Stimulated activated CD8-positive, alpha-beta memory T cell treated with anti-CD3 and anti-CD28 coated beads, Interleukin-2, amount 100 ng/mL, for 48 hours (primary cell): ENCODE data around the gene ABCC11.
"Not testable (repeated sequence)": the region's sequence is repeated elsewhere in the genome, so short reads cannot be mapped to it uniquely, and the experiment has no call there.

Source experiments
- DNase-seq, 2 donors: peaks; one replicate each; pipeline ENCODE4 v3.0.0-alpha.2; 2020; ENCODE audit warnings: low read depth in 2 of 2

Gene ABCC11

GRCh38 chr16:48250520-48251278 lies 3.4 kb upstream of the ABCC11 start:
- no peak for DNase-seq

GRCh38 chr16:48246066-48246465 lies 1.3 kb downstream of the ABCC11 start:
- no peak for DNase-seq

- no peak for DNase-seq
Observed at GRCh38 chr16:48244863-48245195, 2.5 kb downstream of the ABCC11 start.

DNA sequence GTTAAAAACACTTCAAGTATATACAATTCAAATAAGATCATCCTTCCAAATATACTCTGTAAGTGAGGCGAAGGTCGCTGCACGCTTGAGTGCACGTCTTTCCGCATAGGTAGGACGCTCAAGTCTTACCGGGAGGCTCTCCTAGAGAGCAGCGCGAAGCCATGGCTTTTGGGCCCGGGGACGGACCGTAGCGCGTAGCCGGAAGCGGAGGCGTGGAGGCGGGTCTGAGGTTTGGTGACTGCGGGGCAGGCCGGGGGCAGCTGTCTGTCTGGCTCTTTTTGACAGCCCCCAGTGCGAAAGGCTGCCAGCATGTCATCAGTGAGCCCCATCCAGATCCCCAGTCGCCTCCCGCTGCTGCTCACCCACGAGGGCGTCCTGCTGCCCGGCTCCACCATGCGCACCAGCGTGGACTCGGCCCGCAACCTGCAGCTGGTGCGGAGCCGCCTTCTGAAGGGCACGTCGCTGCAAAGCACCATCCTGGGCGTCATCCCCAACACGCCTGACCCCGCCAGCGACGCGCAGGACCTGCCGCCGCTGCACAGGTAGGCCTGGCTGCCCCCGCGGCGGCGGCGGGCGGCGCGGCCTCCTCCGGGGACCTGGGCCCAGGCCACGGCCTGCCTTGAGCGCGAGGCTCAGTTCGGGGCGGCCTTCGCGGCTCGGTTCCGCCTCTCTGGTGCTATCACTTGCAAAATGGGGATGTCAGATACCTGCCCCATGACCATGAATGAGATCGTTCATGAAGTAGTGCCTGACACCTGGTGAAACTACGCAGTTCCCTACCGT lies 3.1 kb downstream of the ABCC11 start, which contains the start of gene LONP2:
LONP2 (plus strand) TSS at position 221 of the 783 bp plus-strand sequence; CDS start at position 310, 89 bp downstream.
- DNase-seq: peak; percentile 83 to 91

- DNase-seq: not testable (repeated sequence)
Observed at GRCh38 chr16:48240147-48240546, 7.2 kb downstream of the ABCC11 start.

DNA sequence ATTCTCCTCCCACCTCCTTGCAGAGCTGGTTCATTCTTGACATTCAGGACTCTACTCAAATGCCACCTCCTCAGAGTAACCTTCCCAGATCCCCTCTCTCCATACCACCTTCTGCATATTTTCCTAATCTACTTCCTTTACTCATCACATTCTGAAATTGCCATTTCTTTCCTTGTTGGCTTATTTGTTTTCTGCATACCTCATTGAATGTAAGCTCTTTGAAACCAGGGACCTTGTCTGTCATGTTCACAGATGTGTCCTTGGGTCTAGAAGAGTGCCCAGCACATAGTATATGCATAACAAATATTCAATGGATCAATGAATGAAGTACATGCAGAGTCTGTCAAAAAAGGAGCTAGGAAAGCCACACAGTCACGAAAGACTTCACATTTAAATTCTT lies 11.1 kb downstream of the ABCC11 start:
- DNase-seq: no peak

- DNase-seq: no peak
Observed at GRCh38 chr16:48235556-48236136, 11.7 kb downstream of the ABCC11 start.

- DNase-seq: no peak
Observed at GRCh38 chr16:48235058-48235555, 12.2 kb downstream of the ABCC11 start.

DNA sequence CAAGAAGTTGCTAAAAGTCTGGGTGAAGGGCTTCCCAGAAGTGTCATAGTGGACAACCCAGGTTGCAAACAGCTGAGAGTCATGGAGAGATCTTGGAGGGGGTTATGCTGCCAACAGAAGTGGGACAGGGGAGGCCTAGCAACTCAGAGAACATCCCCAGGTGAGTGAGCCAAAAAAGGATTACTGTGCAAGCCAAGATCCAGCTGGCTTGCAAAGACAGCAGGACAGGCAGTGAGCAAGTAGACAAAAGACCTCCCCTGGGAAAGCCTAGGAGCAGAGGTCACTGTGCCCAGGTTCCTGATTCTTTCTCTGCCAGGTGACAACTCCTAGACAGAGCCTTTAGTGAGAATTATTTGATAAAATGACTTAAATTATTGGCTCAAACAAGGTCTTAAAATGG lies 12.7 kb downstream of the ABCC11 start:
- no peak for DNase-seq

DNA sequence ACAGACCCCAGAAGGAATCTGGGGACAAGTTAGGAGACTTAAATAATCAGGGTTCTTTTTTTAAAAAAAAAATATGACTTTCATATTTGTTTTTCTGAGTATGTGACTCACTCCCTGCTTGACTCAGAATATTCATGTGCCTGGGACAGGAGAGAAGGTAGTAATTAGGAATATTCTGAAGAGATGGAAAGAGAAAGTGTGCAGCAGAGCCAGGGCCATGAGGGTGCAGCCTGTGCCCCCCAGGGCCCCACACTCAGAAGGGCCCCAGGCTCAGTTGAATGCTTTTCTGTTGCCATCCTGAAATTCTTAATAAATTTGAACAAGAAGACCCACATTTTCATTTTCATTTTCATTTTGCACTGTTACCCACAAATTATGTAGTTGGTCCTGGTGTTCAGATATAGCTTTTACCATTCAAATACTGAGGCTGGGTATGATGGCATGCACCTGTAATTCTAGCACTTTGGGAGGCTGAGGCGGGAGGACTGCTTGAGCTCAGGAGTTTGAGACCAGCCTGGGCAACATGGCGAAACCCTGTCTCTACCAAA lies 14.8 kb downstream of the ABCC11 start:
- DNase-seq: no peak

DNA sequence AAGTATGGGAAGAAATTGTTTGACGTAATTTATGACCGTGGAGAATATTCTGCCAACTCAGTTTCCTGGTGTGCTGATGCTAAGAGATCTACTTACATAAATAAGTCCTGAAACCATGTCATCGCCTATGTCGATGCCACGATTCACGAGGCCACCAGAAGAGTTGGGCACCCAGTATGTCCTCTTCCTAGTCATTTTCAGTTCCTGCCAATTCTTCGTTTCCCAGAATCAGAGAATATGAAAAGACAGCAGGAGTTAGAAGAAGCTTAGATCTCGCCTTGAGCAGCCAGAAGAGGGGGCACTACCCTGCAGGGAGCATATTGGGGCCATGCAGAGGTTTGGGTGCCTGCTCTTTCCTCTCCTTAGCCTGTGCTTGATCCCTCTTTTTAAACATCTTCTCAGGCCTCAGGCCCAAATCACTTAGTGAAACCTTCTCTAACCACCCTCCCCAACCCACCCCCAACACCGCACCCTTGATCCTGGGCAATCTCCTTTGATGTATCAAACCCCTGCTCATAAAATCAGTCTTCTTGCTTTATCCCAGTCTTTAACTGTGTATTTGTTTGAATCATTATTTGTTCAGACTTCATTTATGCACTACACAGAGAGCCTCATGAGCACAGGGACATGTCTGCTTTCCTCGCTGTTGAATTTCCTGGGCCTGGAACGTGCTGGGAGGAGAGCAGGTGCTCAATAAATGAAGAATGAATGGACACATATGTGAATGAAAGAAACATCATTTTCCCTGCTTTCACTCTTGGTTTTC lies 15.4 kb downstream of the ABCC11 start:
- DNase-seq: peak in 1 of 2 donors; percentile 18

GRCh38 chr16:48225456-48225855 lies 21.9 kb downstream of the ABCC11 start:
- no peak for DNase-seq

GRCh38 chr16:48223490-48223889 lies 23.8 kb downstream of the ABCC11 start:
- no peak for DNase-seq

GRCh38 chr16:48220891-48221290 lies 26.4 kb downstream of the ABCC11 start:
- DNase-seq: no peak

DNA sequence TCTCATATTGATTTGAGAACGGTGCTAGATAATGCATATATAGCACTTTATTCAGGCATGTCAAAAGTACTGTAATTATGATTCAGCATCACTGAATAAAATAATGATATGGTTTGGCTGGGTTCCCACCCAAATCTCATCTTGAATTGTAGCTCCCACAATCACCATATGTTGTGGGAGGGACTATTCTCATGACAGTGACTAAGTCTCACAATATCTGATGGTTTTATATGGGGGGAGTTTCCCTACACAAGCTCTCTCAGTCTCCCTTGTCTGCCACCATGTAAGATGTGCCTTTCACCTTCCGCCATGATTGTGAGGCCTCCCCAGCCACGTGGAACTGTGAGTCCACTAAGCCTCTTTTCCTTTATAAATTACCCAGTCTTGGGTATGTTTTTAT lies 28.9 kb downstream of the ABCC11 start:
- no peak for DNase-seq

DNA sequence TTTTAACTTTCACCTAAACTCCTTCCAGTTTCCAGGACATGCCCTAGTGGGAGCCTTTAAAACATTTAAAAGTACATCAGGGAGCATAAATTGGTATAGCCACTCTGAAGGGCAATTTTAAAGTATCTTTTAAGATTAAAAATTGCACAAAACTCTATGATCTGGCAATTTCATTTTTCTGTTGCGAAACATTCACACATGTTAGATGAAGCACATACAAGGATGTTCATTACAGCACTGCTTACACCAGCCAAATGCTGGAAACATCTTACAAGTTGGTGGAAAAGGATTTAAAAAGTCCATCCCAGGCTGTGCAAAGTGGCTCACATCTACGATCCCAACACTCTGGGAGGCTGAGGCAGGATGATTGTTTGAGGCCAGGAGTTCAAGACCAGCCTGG lies 29.6 kb downstream of the ABCC11 start:
- no peak for DNase-seq

DNA sequence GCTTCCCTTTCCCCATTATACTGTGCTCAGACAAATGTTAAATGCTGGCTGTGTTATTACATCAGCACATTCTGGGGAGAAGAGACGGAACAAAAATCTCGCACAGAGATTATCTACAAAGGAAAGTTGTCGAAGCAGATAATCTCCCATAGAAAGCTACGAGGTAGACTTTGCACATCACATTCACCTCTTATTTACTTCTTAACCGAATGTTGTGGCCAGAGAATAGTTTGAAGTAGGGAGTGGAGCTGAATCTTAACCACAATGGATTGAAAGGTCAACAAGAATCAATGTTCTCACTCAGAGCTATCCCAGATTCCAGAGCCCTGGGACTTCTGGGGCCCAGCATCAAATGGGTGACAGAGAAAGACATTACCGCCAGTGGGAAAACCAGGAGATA lies 31.6 kb downstream of the ABCC11 start:
- DNase-seq: no peak

GRCh38 chr16:48212033-48212432 lies 35.3 kb downstream of the ABCC11 start:
- no peak for DNase-seq

GRCh38 chr16:48210747-48211146 lies 36.6 kb downstream of the ABCC11 start:
- DNase-seq: no peak

DNA sequence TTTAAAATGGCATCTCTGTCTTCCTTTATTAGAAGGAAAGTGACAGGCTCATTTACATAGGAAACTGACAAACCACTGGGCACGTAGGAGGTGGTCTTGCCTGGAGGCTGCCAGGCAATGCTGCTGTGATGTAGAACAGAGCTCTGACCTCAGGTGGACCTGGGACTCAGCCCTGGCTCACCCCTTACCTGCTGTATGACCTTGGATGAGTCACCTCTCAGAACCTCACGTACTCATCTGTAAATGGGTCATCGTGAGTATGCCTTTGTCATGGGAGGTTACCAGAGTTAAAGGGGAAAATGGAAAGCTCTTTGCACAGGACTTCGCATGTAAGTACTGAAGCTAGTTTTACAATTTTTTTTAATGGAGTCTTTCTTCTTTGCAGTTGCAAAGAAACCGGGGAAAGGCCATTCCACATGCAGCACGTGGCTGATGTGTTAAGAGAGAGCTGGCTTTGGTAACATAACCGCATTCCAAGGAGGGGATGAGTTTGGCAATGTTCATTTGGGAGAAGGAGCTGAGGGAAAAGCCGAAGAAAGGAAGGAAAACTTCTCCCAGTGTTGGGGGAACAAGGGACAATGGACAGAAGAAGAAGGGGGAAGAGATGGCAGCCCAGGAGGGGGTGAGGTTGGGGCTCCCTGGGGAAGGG lies 40.6 kb downstream of the ABCC11 start:
- DNase-seq: no peak

GRCh38 chr16:48204825-48205151 lies 42.6 kb downstream of the ABCC11 start:
- DNase-seq: no peak
